Cardiac muscle cell (in vitro differentiated cells and primary cell): ENCODE data around the gene DICER1. TPM values are rescaled to one million over a fixed set of nuclear protein-coding genes. Genes with fewer than 3 reads are reported as not detected.

Experiments used
- DNase-seq, 2 donors: peaks; one replicate each; pipeline versions ENCODE4 v3.0.0 to v3.0.0-alpha.2; 2010 to 2017; ENCODE audit warnings: low read depth in 1 of 2, low spot score in 1 of 2
- H3K27ac ChIP-seq: fragments of 200-600 bp; sonication (generic); 2 replicates; pipeline ENCODE4 v1.5.1; 2016
- H3K27me3 ChIP-seq: fragments of 200-600 bp; sonication (generic); 2 replicates; pipeline ENCODE4 v1.6.0; 2016; ENCODE audit warnings: control low read depth
- H3K36me3 ChIP-seq: fragments of 200-600 bp; sonication (generic); 2 replicates; pipeline ENCODE4 v1.5.1; 2016; ENCODE audit warnings: control low read depth
- H3K4me1 ChIP-seq: fragments of 200-600 bp; sonication (generic); 2 replicates; pipeline ENCODE4 v1.8.1; 2017; ENCODE audit warnings: low read depth, mild to moderate bottlenecking, mixed run types
- H3K4me3 ChIP-seq: fragments of 200-600 bp; sonication (generic); 2 replicates; pipeline ENCODE4 v1.5.1; 2016; ENCODE audit warnings: mild to moderate bottlenecking
- H3K9me3 ChIP-seq: fragments of 200-600 bp; sonication (generic); 2 replicates; pipeline ENCODE4 v1.5.1; 2017; ENCODE audit warnings: low read depth, mild to moderate bottlenecking, control low read depth
- polyA plus RNA-seq: library from polyadenylated mRNA; unstranded; fragments of >200 nt; fragmentation: Nextera tagmentation; extraction: Ambion mirVana; gene quantifications from 2 replicates; pipeline ENCODE4 v1.2.1, GENCODE V29; 2016
- total RNA-seq: library from RNA; depleted of rRNA; stranded (reverse); fragments of >200 nt; gene quantifications from 2 replicates; pipeline ENCODE4 v1.2.3, GENCODE V29; 2016
- TF ChIP-seq, protein P1 (sequence below): IDR thresholded peaks from 2 replicates; pipeline ENCODE4 v1.5.1; 2012; ENCODE audit warnings: low read depth, mild to moderate bottlenecking, low read length

Gene DICER1
- total and polyA plus RNA-seq, 2 experiments from 2014 or later: 14.6 to 69.8 TPM

DNA sequence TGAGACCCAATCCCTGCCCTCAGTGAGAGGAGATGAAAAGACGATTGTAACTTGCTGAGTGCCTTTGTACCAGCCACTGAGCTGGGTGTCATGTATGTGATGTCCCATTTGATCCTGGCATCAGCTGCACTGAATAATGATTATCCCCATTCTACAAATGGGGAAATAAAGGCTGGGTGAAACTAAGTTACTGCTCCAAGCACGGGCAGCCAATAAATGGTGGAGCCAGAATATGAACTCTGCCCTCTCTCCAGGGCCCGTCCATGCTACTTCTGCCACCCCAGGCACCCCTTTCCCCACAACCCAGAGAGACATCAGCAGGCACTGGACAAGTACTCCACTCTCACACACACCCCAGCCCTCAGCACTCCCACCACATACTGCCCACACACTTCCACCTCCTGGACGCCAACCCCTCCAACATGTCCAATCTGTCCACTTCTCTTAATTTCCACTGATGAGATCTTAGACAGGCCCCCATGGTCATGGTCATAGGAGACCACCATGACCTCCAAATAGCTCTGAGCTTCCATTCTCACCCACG, 115.8 kb downstream of the DICER1 start:
- no peaks in the 10 kb centered on the region for H3K9me3 ChIP-seq
- H3K27ac ChIP-seq: no peak overlapping the region
- TF ChIP-seq, protein P1, sequence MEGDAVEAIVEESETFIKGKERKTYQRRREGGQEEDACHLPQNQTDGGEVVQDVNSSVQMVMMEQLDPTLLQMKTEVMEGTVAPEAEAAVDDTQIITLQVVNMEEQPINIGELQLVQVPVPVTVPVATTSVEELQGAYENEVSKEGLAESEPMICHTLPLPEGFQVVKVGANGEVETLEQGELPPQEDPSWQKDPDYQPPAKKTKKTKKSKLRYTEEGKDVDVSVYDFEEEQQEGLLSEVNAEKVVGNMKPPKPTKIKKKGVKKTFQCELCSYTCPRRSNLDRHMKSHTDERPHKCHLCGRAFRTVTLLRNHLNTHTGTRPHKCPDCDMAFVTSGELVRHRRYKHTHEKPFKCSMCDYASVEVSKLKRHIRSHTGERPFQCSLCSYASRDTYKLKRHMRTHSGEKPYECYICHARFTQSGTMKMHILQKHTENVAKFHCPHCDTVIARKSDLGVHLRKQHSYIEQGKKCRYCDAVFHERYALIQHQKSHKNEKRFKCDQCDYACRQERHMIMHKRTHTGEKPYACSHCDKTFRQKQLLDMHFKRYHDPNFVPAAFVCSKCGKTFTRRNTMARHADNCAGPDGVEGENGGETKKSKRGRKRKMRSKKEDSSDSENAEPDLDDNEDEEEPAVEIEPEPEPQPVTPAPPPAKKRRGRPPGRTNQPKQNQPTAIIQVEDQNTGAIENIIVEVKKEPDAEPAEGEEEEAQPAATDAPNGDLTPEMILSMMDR: no peak
- H3K36me3 ChIP-seq: no peaks in the 10 kb centered on the region
- no peak for DNase-seq
- no peaks in the 10 kb centered on the region for H3K27me3 ChIP-seq
- no peaks in the 10 kb centered on the region for H3K4me1 ChIP-seq
- H3K4me3 ChIP-seq: no peak overlapping the region

DNA sequence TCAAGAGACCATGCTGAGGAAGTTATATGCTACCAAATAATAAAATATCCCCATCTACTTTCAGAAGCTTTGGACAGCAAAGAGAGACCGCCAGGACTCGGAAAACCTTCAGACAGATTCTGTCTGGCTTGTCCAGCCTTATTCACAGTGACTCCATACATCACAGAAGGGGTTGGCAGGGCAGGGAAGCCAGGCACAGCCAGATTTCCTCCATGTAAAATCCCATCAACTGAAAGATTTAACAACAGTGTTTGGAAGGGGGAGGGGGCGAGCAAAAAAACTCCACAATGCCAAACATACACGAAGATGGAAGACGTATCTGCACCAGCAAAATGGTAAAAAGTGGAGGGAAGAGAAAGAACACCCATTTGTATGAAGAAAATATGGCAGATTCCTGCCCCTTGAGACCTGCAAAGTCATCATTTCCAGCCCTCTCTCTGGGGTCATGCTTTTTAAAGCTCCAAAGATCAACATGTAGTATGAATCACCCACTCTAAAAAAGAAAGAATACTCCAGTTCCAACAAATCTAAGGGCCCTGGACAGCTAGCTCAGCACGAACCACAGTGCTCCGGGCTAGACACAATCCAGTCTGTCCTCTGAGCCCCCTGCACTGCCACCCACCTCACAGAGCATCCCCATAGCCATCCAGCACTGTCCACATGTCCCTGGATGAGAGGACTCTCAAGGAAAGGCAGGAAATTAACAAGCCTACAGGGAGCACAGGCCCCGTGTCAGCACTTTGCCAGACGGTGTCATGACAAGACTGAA, 116.4 kb downstream of the DICER1 start:
- H3K27ac ChIP-seq: no peak overlapping the region
- H3K36me3 ChIP-seq: no peaks in the 10 kb centered on the region
- H3K9me3 ChIP-seq: no peaks in the 10 kb centered on the region
- H3K4me3 ChIP-seq: no peak overlapping the region
- TF ChIP-seq, protein P1: no peak
- no peak for DNase-seq
- H3K4me1 ChIP-seq: no peaks in the 10 kb centered on the region
- H3K27me3 ChIP-seq: no peaks in the 10 kb centered on the region

GRCh38 chr14:95039993-95040348, 117.4 kb downstream of the DICER1 start:
- DNase-seq: no peak
- Histone ChIP-seq H3K27ac (no peak overlapping the region), H3K4me1 (no peaks in the 10 kb centered on the region), H3K9me3 (no peaks in the 10 kb centered on the region), H3K36me3 (no peaks in the 10 kb centered on the region), H3K4me3 (no peak overlapping the region), H3K27me3 (no peaks in the 10 kb centered on the region)
- TF ChIP-seq, protein P1: no peak

GRCh38 chr14:95039259-95039992, 117.9 kb downstream of the DICER1 start:
- Histone ChIP-seq H3K4me1 (no peaks in the 10 kb centered on the region), H3K27ac (no peak overlapping the region), H3K9me3 (no peaks in the 10 kb centered on the region), H3K4me3 (no peak overlapping the region), H3K36me3 (no peaks in the 10 kb centered on the region), H3K27me3 (no peaks in the 10 kb centered on the region)
- TF ChIP-seq, protein P1: no peak
- DNase-seq: no peak

- H3K4me3 ChIP-seq: no peak overlapping the region
- H3K9me3 ChIP-seq: no peaks in the 10 kb centered on the region
- no peaks in the 10 kb centered on the region for H3K4me1 ChIP-seq
- TF ChIP-seq, protein P1: no peak
- H3K27ac ChIP-seq: no peak overlapping the region
- no peak for DNase-seq
- no peaks in the 10 kb centered on the region for H3K27me3 ChIP-seq
- no peaks in the 10 kb centered on the region for H3K36me3 ChIP-seq
Observed at GRCh38 chr14:95038521-95039250, 118.6 kb downstream of the DICER1 start.
